Neural crest cell (in vitro differentiated cells): Measurements from ENCODE around the gene EFNB3. TPM values are rescaled to one million over a fixed set of nuclear protein-coding genes. Genes with fewer than 3 reads are reported as not detected.
A peak's percentile ranks its signal among the peaks of the same experiment; 100 is the strongest.

Source experiments
- DNase-seq: peaks from one replicate; pipeline ENCODE4 v3.0.0; 2021; ENCODE audit warnings: low read depth, mixed read lengths, low spot score
- H3K27ac Mint-ChIP-seq: one replicate; pipeline ENCODE4 v1.8.0; 2021; ENCODE audit warnings: mild to moderate bottlenecking, mixed read lengths; ENCODE audit not compliant: unreplicated experiment
- H3K27me3 Mint-ChIP-seq: 2 replicates; pipeline ENCODE4 v1.8.0; 2021; ENCODE audit warnings: low read depth, mild to moderate bottlenecking, mixed read lengths
- H3K36me3 Mint-ChIP-seq: 2 replicates; pipeline ENCODE4 v1.8.0; 2021; ENCODE audit warnings: low read depth, mild to moderate bottlenecking, mixed read lengths
- H3K4me1 Mint-ChIP-seq: 2 replicates; pipeline ENCODE4 v1.8.0; 2021; ENCODE audit warnings: mixed read lengths
- H3K4me3 Mint-ChIP-seq: one replicate; pipeline ENCODE4 v1.8.0; 2021; ENCODE audit warnings: mild to moderate bottlenecking, mixed read lengths
- H3K9me3 Mint-ChIP-seq: 2 replicates; pipeline ENCODE4 v1.8.0; 2021; ENCODE audit warnings: mixed read lengths
- CTCF ChIP-seq: fragments of 200-600 bp; sonication (generic); conservative IDR thresholded peaks from 2 replicates; pipeline ENCODE4 v1.5.0; 2021; ENCODE audit warnings: antibody characterized with exemption, mild to moderate bottlenecking
- total RNA-seq: library from RNA; stranded (reverse); gene quantifications from 2 replicates; pipeline ENCODE4 v1.2.1, GENCODE V29; 2021

Gene EFNB3
- total RNA-seq, 1 donor from 2014 or later, result 25.3 TPM

GRCh38 chr17:7717756-7718350 lies 12.9 kb downstream of the EFNB3 start:
- DNase-seq, result no peak
- Mint-ChIP-seq H3K27ac (no peak overlapping the region), H3K27me3 (peaks cover 56% of the 10 kb centered on the region), H3K4me3 (peak overlapping the region; percentile 91), H3K36me3 (no peaks in the 10 kb centered on the region), H3K4me1 (peaks cover 45% of the 10 kb centered on the region), H3K9me3 (no peaks in the 10 kb centered on the region)
- no peak for TF ChIP-seq CTCF

DNA sequence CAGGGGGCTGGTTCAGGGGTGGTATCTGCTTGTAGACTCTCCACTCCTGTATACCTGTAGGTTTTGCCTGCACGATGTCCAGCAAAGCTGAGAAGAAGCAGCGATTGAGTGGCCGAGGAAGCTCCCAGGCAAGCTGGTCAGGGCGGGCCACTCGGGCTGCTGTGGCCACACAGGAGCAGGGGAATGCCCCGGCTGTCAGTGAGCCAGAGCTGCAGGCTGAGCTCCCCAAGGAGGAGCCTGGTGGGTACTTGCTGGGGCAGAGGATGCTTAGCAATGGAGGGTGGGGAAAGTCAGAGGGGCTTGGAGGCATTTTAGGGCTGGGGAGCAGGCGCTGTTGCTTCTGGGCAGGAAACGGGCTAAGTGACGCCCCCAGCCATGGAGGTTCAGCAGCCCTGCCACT lies 14.7 kb downstream of the EFNB3 start:
- Mint-ChIP-seq H3K4me1 (peaks cover 36% of the 10 kb centered on the region), H3K27me3 (peaks cover 56% of the 10 kb centered on the region)

DNA sequence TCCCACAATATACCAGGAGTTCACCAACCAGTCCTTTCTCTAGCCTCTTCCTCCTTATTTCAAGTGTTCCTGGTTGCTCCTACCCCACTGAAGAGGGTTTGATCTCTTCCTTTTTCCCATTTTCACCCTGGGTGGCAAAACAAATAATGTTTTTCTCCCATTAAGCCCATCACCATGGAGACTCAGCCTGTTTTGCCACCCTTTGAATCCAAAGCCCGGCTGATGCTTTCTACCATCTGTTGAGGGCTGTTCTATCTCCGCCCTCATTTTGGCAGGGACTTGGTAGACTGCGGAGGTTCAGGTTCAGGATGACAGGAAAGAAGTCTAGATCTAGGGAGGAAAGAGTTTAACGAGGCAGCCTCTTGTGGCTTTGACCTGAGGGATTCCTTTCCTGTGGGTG lies 15.1 kb downstream of the EFNB3 start:
- no peak for DNase-seq
- H3K4me1 Mint-ChIP-seq, result peaks cover 35% of the 10 kb centered on the region
- peaks cover 56% of the 10 kb centered on the region for H3K27me3 Mint-ChIP-seq
- H3K9me3 Mint-ChIP-seq, result no peaks in the 10 kb centered on the region
- H3K4me3 Mint-ChIP-seq, result peak overlapping the region; percentile 36
- no peaks in the 10 kb centered on the region for H3K36me3 Mint-ChIP-seq
- no peak for TF ChIP-seq CTCF
- H3K27ac Mint-ChIP-seq, result no peak overlapping the region

More for the DNA sequence above, 14.7 kb downstream of the EFNB3 start:
- H3K9me3 Mint-ChIP-seq, result no peaks in the 10 kb centered on the region
- no peak overlapping the region for H3K27ac Mint-ChIP-seq
- H3K36me3 Mint-ChIP-seq, result no peaks in the 10 kb centered on the region
- peak overlapping the region; percentile 36 for H3K4me3 Mint-ChIP-seq
- no peak for TF ChIP-seq CTCF
- no peak for DNase-seq

DNA sequence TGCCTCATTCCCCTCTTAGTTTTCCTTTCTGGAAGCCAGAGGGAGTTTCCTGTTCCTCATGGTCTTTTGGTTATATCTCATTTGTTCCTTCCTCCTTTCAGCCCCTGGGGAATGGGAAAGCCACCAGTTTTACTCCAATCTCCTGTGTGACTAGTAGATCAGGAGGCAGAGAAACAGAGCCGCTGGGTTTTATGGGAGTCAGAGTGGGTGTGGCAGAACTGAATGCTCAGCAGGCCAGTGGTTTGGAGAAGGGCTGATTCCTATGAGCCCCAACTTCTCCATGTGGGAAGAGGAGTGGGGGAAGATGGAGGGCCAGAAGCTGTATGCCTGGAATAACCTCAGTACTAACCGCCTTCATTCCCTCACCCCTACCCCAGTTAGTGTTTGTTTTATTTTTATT lies 16.6 kb downstream of the EFNB3 start:
- Mint-ChIP-seq H3K9me3 (no peaks in the 10 kb centered on the region), H3K36me3 (no peaks in the 10 kb centered on the region), H3K4me3 (no peak overlapping the region), H3K27ac (no peak overlapping the region), H3K27me3 (peaks cover 51% of the 10 kb centered on the region), H3K4me1 (peaks cover 21% of the 10 kb centered on the region)
- TF ChIP-seq CTCF, result no peak
- DNase-seq, result no peak

DNA sequence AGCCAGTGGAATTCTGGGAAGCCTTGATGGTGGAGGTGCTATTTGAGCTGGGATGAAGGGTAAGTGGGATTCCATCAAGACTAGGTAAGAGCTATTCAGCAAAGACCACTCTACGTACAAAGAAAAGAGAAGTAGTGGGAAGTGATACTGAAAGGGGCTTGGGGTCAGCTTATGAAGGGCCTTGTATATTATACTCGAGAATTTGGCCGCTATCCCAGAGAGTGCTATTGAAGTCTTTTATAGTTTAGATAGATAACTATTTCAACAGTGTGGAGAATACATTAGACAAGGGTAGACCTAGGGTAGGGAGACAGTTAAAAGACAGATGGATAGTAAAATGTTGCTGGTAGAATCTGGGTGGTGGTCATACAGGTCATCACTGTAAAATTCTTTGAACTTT lies 22.9 kb downstream of the EFNB3 start:
- TF ChIP-seq CTCF, result no peak
- no peaks in the 10 kb centered on the region for H3K9me3 Mint-ChIP-seq
- peaks cover 7% of the 10 kb centered on the region for H3K4me1 Mint-ChIP-seq
- DNase-seq, result no peak
- no peak overlapping the region for H3K27ac Mint-ChIP-seq
- no peak overlapping the region for H3K4me3 Mint-ChIP-seq
- H3K36me3 Mint-ChIP-seq, result no peaks in the 10 kb centered on the region
- H3K27me3 Mint-ChIP-seq, result peaks cover 5% of the 10 kb centered on the region
